ENCODE measurements around the gene SSTR1. TPM values are rescaled to one million over a fixed set of nuclear protein-coding genes. Genes with fewer than 3 reads are reported as not detected.

The SSTR1 gene
- total RNA-seq, 3 donors from 2014 or later (not counting 1 experiment from before 2014, with no cell fraction given), result not detected

- peaks cover 25 to 62% of the 10 kb centered on the region in 2 donors for H3K27me3 Mint-ChIP-seq (ENCODE audit: low read depth in 2 of 2)
Observed at GRCh38 chr14:38254571-38255407, 47.1 kb downstream of the SSTR1 start.

GRCh38 chr14:38255408-38255672 is 47.6 kb downstream of the SSTR1 start:
- H3K36me3 Mint-ChIP-seq, result no peaks in the 10 kb centered on the region
- H3K27me3 Mint-ChIP-seq (ENCODE audit: low read depth in 2 of 2), result peaks cover 25 to 62% of the 10 kb centered on the region in 2 donors
- 3% methylated on average over 29 of the region's 29 CpGs for WGBS (ENCODE audit: insufficient coverage)
- H3K4me3 Mint-ChIP-seq, result peak overlapping the region; percentile 42
- no peak for DNase-seq
- Histone ChIP-seq H3K4me1 (ENCODE audit: control insufficient read depth, insufficient read depth, low read length) (peaks cover 8% of the 10 kb centered on the region), H3K9me3 (ENCODE audit: control insufficient read depth, insufficient read depth, low read length) (no peaks in the 10 kb centered on the region), H3K27ac (ENCODE audit: low read length) (no peak overlapping the region), H3K27me3 (ENCODE audit: control insufficient read depth, insufficient read depth, low read length) (peaks cover 23% of the 10 kb centered on the region), H3K36me3 (ENCODE audit: control insufficient read depth, insufficient read depth, low read length) (no peaks in the 10 kb centered on the region), H3K4me3 (ENCODE audit: low read length) (peak overlapping the region; percentile 5)
- intact Hi-C loops (cut with micrococcal nuclease), result no loop called here
- H3K9me3 Mint-ChIP-seq, result no peaks in the 10 kb centered on the region
- no peak overlapping the region for H3K27ac Mint-ChIP-seq
- no peaks in the 10 kb centered on the region for H3K4me1 Mint-ChIP-seq
- TF ChIP-seq CTCF (IDR thresholded peaks at IDR 0.05), result no peak
- peak in 2 of 3 donors; percentile 5 to 49 for ATAC-seq

More at GRCh38 chr14:38254571-38255407, 47.1 kb downstream of the SSTR1 start:
- Mint-ChIP-seq H3K27ac (no peak overlapping the region), H3K9me3 (no peaks in the 10 kb centered on the region), H3K36me3 (no peaks in the 10 kb centered on the region), H3K4me3 (peak overlapping the region; percentile 55), H3K4me1 (no peaks in the 10 kb centered on the region)
- 19% methylated on average over 44 of the region's 44 CpGs for WGBS (ENCODE audit: insufficient coverage)
- no peak for ATAC-seq
- H3K27me3 ChIP-seq (ENCODE audit: control insufficient read depth, insufficient read depth, low read length), result peaks cover 23% of the 10 kb centered on the region
- peaks cover 8% of the 10 kb centered on the region for H3K4me1 ChIP-seq (ENCODE audit: control insufficient read depth, insufficient read depth, low read length)
- H3K27ac ChIP-seq (ENCODE audit: low read length), result no peak overlapping the region
- H3K4me3 ChIP-seq (ENCODE audit: low read length), result no peak overlapping the region
- no peaks in the 10 kb centered on the region for H3K36me3 ChIP-seq (ENCODE audit: control insufficient read depth, insufficient read depth, low read length)
- no peak for DNase-seq
- intact Hi-C loops (cut with micrococcal nuclease), result no loop called here
- H3K9me3 ChIP-seq (ENCODE audit: control insufficient read depth, insufficient read depth, low read length), result no peaks in the 10 kb centered on the region
- no peak for TF ChIP-seq CTCF (IDR thresholded peaks at IDR 0.05)

- no peak for TF ChIP-seq CTCF (IDR thresholded peaks at IDR 0.05)
Observed at GRCh38 chr14:38255673-38256532, 48.2 kb downstream of the SSTR1 start, which contains the start of gene CLEC14A. CLEC14A (minus strand) TSS chr14:38256093; CDS start chr14:38256022, 71 bp downstream.

More at GRCh38 chr14:38255673-38256532, 48.2 kb downstream of the SSTR1 start, which contains the start of gene CLEC14A:
- Mint-ChIP-seq H3K36me3 (no peaks in the 10 kb centered on the region), H3K4me3 (peak within 1 kb of the TSS; percentile 72), H3K9me3 (no peaks in the 10 kb centered on the region), H3K27ac (no peak within 1 kb of the TSS), H3K4me1 (no peaks in the 10 kb centered on the region), H3K27me3 (ENCODE audit: low read depth in 2 of 2) (peaks cover 25 to 65% of the 10 kb centered on the region in 2 donors)
- DNase-seq (peak in 1 of 2 donors; percentile 11), ATAC-seq (peak in 2 of 3 donors; percentile 49 to 78)
- H3K9me3 ChIP-seq (ENCODE audit: control insufficient read depth, insufficient read depth, low read length), result no peaks in the 10 kb centered on the region
- 2% methylated on average over 68 of the region's 68 CpGs for WGBS (ENCODE audit: insufficient coverage)
- no peaks in the 10 kb centered on the region for H3K36me3 ChIP-seq (ENCODE audit: control insufficient read depth, insufficient read depth, low read length)
- peaks cover 8% of the 10 kb centered on the region for H3K4me1 ChIP-seq (ENCODE audit: control insufficient read depth, insufficient read depth, low read length)
- H3K27me3 ChIP-seq (ENCODE audit: control insufficient read depth, insufficient read depth, low read length), result peaks cover 23% of the 10 kb centered on the region
- intact Hi-C loops (cut with micrococcal nuclease), result no loop called here
- peak within 1 kb of the TSS; percentile 5 for H3K4me3 ChIP-seq (ENCODE audit: low read length)
- H3K27ac ChIP-seq (ENCODE audit: low read length), result no peak within 1 kb of the TSS

Measured in natural killer cell (primary cell).